Stomach (tissue), 4 donors: ENCODE measurements around the gene ADORA1.

Experiments used
- POLR2A ChIP-seq, 4 donors: fragments of 450-650 bp; IDR thresholded peaks; one replicate each; pipeline ENCODE4 v1.6.1; 2016; ENCODE audit warnings: antibody characterized with exemption in 4 of 4, control low read depth in 2 of 4, mild to moderate bottlenecking in 1 of 4, moderate library complexity in 1 of 4
- POLR2AphosphoS5 ChIP-seq, 3 donors: sonication (generic); formaldehyde crosslinking; IDR thresholded peaks; one replicate each; pipeline ENCODE4 v1.6.1; 2016; ENCODE audit warnings: antibody characterized with exemption in 3 of 3
- TF ChIP-seq, protein P1 (sequence below), 7 experiments: fragments of 450-650 bp in 4 of 7; fragments of 200-600 bp in 3 of 7; sonication (generic) in 3 of 7; IDR thresholded peaks; one replicate each; pipeline ENCODE4 v1.5.1; 2016 to 2019; ENCODE audit warnings: antibody characterized with exemption in 7 of 7, control low read depth in 2 of 7, mild to moderate bottlenecking in 1 of 7

DNA sequence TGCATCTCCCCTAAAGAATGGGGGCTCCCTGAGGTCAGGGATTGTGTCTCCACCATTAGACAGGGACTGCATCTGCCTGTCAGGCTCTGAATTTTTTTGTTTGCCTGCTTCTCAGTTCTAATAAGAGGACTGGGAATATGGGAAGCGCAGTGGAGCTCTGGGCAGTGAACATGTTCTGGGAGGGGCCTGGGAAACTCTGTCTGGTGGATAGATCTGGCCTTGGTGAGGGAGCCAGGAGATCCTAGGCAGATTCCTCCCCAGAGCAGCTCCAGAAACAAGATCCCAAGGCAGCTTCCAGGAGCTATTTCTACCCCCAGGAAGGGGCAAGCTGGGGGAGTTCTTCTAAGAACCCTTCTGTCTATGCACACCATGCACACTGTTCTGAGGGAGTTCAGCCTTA lies 29.1 kb upstream of the ADORA1 start:
- TF ChIP-seq, protein P1, sequence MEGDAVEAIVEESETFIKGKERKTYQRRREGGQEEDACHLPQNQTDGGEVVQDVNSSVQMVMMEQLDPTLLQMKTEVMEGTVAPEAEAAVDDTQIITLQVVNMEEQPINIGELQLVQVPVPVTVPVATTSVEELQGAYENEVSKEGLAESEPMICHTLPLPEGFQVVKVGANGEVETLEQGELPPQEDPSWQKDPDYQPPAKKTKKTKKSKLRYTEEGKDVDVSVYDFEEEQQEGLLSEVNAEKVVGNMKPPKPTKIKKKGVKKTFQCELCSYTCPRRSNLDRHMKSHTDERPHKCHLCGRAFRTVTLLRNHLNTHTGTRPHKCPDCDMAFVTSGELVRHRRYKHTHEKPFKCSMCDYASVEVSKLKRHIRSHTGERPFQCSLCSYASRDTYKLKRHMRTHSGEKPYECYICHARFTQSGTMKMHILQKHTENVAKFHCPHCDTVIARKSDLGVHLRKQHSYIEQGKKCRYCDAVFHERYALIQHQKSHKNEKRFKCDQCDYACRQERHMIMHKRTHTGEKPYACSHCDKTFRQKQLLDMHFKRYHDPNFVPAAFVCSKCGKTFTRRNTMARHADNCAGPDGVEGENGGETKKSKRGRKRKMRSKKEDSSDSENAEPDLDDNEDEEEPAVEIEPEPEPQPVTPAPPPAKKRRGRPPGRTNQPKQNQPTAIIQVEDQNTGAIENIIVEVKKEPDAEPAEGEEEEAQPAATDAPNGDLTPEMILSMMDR (IDR thresholded peaks at IDR 0.05) = no peak
- TF ChIP-seq POLR2A (IDR thresholded peaks at IDR 0.05) (no peak), POLR2AphosphoS5 (IDR thresholded peaks at IDR 0.05) (no peak)
